Activated CD4-positive, alpha-beta T cell treated with anti-CD3 and anti-CD28 coated beads for 48 hours (primary cell): Measurements from ENCODE around the gene KCTD5.

ENCODE experiments used
- DNase-seq: peaks from one replicate; pipeline ENCODE4 v3.0.0-alpha.2; 2020

The KCTD5 gene

GRCh38 chr16:2752850-2753732 lies 70.8 kb downstream of the KCTD5 start:
- peak; percentile 82 for DNase-seq

DNA sequence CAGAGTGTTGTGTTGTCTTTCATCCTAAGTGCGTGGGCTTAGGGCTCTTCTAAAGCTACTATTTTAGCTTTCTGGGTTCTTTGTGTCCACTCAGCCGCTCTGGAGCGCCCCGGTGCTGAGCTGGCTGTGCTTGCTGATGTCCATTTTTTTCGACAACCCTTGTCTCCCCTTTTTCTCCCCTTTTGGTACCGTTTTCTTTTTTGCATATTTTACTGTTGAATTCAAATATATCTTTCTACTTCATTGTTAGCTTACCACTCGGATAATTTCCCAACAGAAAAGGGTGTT lies 71.4 kb downstream of the KCTD5 start:
- DNase-seq, result no peak

- DNase-seq, result no peak
Observed at GRCh38 chr16:2755158-2755557, 72.8 kb downstream of the KCTD5 start.

DNA sequence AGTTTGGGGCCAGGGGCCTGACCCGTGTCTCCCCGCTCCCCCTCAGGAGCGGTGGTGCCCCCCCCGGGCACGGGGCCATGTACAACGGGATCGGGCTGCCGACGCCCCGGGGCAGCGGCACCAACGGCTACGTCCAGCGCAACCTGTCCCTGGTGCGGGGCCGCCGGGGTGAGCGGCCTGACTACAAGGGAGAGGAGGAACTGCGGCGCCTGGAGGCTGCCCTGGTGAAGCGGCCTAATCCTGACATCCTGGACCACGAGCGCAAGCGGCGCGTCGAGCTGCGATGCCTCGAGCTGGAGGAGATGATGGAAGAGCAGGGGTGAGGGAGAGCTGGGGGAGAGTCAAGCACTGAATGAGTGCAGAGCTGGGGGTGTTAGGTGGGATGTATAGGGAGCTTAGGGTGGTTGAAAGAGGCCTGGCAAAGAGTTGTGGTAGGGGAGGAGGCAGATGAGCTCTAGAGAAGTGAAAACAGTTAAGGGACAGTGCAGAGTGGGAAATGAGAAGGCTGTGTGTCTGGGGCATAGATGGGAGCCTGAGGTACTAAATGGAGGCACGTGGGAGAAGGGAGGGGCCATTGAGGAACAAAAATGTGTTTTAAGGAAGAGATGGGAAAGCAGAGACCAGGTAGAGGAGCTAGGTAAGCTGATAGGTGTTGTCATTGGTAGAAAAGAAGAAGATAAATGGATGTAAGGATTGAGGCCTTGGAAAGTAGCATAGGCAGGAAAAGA lies 74.1 kb downstream of the KCTD5 start:
- DNase-seq, result no peak

DNA sequence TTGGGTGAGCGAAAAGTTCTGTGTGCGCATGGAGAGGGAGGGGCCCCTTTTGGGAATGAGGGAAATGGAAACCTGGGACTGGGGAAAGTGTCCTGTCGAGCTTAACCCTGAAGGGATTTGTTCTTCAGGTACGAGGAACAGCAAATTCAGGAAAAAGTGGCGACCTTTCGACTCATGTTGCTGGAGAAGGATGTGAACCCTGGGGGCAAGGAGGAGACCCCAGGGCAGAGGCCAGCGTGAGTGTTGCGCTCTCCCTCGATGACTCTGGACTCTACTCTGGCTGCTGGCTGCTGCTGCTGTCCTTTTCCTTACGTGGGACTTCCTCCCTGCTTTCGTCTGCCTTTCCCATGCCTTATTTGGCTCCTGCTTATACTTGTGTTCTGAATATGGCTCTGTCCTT lies 75.0 kb downstream of the KCTD5 start:
- no peak for DNase-seq
